IMR-90 (cell line): ENCODE measurements around the gene SPECC1L. TPM values are rescaled to one million over a fixed set of nuclear protein-coding genes. Genes with fewer than 3 reads are reported as not detected.

Source experiments
- ATAC-seq: fragments of 200-7000 bp; cut with Tn5 transposase; 2 replicates; pipeline ENCODE4 v1.9.1; 2020; ENCODE audit warnings: low read depth, mild to moderate bottlenecking, moderate library complexity
- BruUV-seq: library from RNA; stranded (reverse); fragments of 400-500 nt; replicated peaks from 2 replicates; lab custom pipeline; 2021; lab: Mats Ljungman, UMichigan
- CTCF ChIA-PET: fragments of 300-600 bp; formaldehyde crosslinking; extraction: SDS; loops from one replicate; lab custom pipeline; 2021; ENCODE audit warnings: antibody characterized with exemption; lab: Yijun Ruan, JAX
- POLR2A ChIA-PET: fragments of 300-600 bp; sonication (Branson Sonifier 250); formaldehyde crosslinking; loops from one replicate; lab custom pipeline; 2022; ENCODE audit warnings: antibody characterized with exemption; ENCODE audit not compliant: unreplicated experiment; lab: Charles Lee
- DNase-seq: peaks from one replicate; pipeline ENCODE4 v3.0.0; 2013
- H2AFZ ChIP-seq: replicated peaks from 2 replicates; pipeline ENCODE3; 2013; ENCODE audit warnings: low read length, mild to moderate bottlenecking; ENCODE audit not compliant: poor library complexity
- H2AK5ac ChIP-seq: 2 replicates; pipeline ENCODE4 v1.6.1; 2013; ENCODE audit warnings: low read depth, low read length, inconsistent platforms
- H2AK9ac ChIP-seq: replicated peaks from 2 replicates; pipeline ENCODE3; 2013; ENCODE audit warnings: mild to moderate bottlenecking, low read depth, low read length, moderate library complexity; ENCODE audit not compliant: poor library complexity
- H2BK120ac ChIP-seq: 2 replicates; pipeline ENCODE4 v1.6.1; 2013; ENCODE audit warnings: low read depth, low read length, inconsistent platforms
- H2BK15ac ChIP-seq: 3 replicates; pipeline ENCODE4 v1.6.1; 2013; ENCODE audit warnings: low read depth, low read length, inconsistent platforms
- H2BK20ac ChIP-seq: 2 replicates; pipeline ENCODE4 v1.6.1; 2013; ENCODE audit warnings: low read depth, mild to moderate bottlenecking, inconsistent platforms, low read length, moderate library complexity
- H2BK5ac ChIP-seq: 2 replicates; pipeline ENCODE4 v1.6.1; 2013; ENCODE audit warnings: mild to moderate bottlenecking, low read depth, low read length, inconsistent platforms; ENCODE audit not compliant: poor library complexity, severe bottlenecking
- H3K14ac ChIP-seq: replicated peaks from 2 replicates; pipeline ENCODE4 v1.6.1; 2013; ENCODE audit warnings: low read depth, low read length, inconsistent platforms
- H3K18ac ChIP-seq: 2 replicates; pipeline ENCODE4 v1.6.1; 2013; ENCODE audit warnings: low read depth, low read length, control low read depth
- H3K23ac ChIP-seq: 2 replicates; pipeline ENCODE4 v1.6.1; 2013; ENCODE audit warnings: low read depth, low read length, inconsistent platforms
- H3K27ac ChIP-seq: 2 replicates; pipeline ENCODE4 v1.5.1; 2013; ENCODE audit warnings: mild to moderate bottlenecking, control low read depth, low read length; ENCODE audit not compliant: insufficient read depth
- H3K27me3 ChIP-seq: 2 replicates; pipeline ENCODE4 v1.6.1; 2013; ENCODE audit warnings: low read length; ENCODE audit not compliant: control insufficient read depth, insufficient read depth
- H3K36me3 ChIP-seq: 2 replicates; pipeline ENCODE4 v1.6.1; 2013; ENCODE audit warnings: low read length, mixed read lengths; ENCODE audit not compliant: control insufficient read depth, insufficient read depth
- H3K4ac ChIP-seq: 2 replicates; pipeline ENCODE4 v1.6.1; 2013; ENCODE audit warnings: low read depth, low read length, inconsistent platforms
- H3K4me1 ChIP-seq: 2 replicates; pipeline ENCODE4 v1.6.1; 2013; ENCODE audit warnings: low read length, mixed read lengths; ENCODE audit not compliant: control insufficient read depth, insufficient read depth
- H3K4me2 ChIP-seq: 2 replicates; pipeline ENCODE4 v1.6.1; 2013; ENCODE audit warnings: low read depth, mild to moderate bottlenecking, control low read depth, low read length, moderate library complexity
- H3K4me3 ChIP-seq: 2 replicates; pipeline ENCODE4 v1.5.1; 2013; ENCODE audit warnings: low read depth, mild to moderate bottlenecking, control low read depth, low read length, moderate library complexity; ENCODE audit not compliant: insufficient read depth
- H3K56ac ChIP-seq: 2 replicates; pipeline ENCODE4 v1.6.1; 2013; ENCODE audit warnings: low read length, inconsistent platforms; ENCODE audit not compliant: insufficient read depth; ENCODE audit errors: extremely low read depth
- H3K79me1 ChIP-seq, 2 experiments: 2 replicates each; pipeline ENCODE4 v1.6.1; 2013; ENCODE audit warnings: low read length in 2 of 2, inconsistent platforms in 1 of 2, low read depth in 1 of 2
- H3K9ac ChIP-seq: 2 replicates; pipeline ENCODE4 v1.6.1; 2013; ENCODE audit warnings: low read depth, low read length, control low read depth
- H3K9me1 ChIP-seq: 2 replicates; pipeline ENCODE4 v1.6.1; 2013; ENCODE audit warnings: low read length, inconsistent platforms; ENCODE audit not compliant: insufficient read depth
- H3K9me3 ChIP-seq: 2 replicates; pipeline ENCODE4 v1.6.1; 2013; ENCODE audit warnings: low read length; ENCODE audit not compliant: control insufficient read depth, insufficient read depth
- H4K20me1 ChIP-seq: 2 replicates; pipeline ENCODE4 v1.6.1; 2013; ENCODE audit warnings: low read length, inconsistent platforms; ENCODE audit not compliant: insufficient read depth
- H4K5ac ChIP-seq: 2 replicates; pipeline ENCODE4 v1.6.1; 2013; ENCODE audit warnings: mild to moderate bottlenecking, low read depth, low read length, control low read depth
- H4K8ac ChIP-seq, 2 experiments: 2 replicates each; pipeline ENCODE4 v1.6.1; 2013; ENCODE audit warnings: low read depth in 2 of 2, low read length in 2 of 2, control low read depth in 1 of 2, inconsistent platforms in 1 of 2
- H4K91ac ChIP-seq: 2 replicates; pipeline ENCODE4 v1.6.1; 2013; ENCODE audit warnings: low read depth, low read length, inconsistent platforms; ENCODE audit not compliant: insufficient read depth
- FOS ChIP-seq: fragments of 150-350 bp; IDR thresholded peaks from 2 replicates; pipeline ENCODE4 v1.6.1; 2016; ENCODE audit warnings: low read depth, low read length
- MAFK ChIP-seq: IDR thresholded peaks from 2 replicates; pipeline ENCODE4 v1.6.1; 2012; ENCODE audit warnings: low read depth, low read length, improper control_type of control experiment
- WGBS, 2 experiments: methylation state at CpG; one replicate each; pipeline versions ENCODE4 v1.1.5 to v1.1.7; 2013; ENCODE audit warnings: missing lambda C conversion rate in 2 of 2; ENCODE audit not compliant: insufficient read length in 1 of 2; ENCODE audit errors: extremely low coverage in 2 of 2; 5-methylcytosine and 5-hydroxymethylcytosine counted together
- dilution Hi-C: fragments of 300-500 bp; cut with HindIII; formaldehyde crosslinking; loops from one replicate; pipeline ENCODE4 v1.14.3; 2018; ENCODE audit warnings: low sequenced_read_pairs; ENCODE audit not compliant: unreplicated experiment
- in situ Hi-C: fragments of 300-500 bp; cut with MboI; formaldehyde crosslinking; loops from 3 replicates; pipeline ENCODE4 v1.14.3; 2019; ENCODE audit warnings: low sequenced_read_pairs, inconsistent platforms, mixed read lengths
- intact Hi-C: fragments of 100-400 bp; cut with micrococcal nuclease; formaldehyde crosslinking; loops from 2 replicates; pipeline ENCODE4 v1.10.0; 2022
- polyA plus RNA-seq, 3 experiments: library from polyadenylated mRNA; depleted of rRNA; stranded (reverse); fragments of >200 nt; gene quantifications; 2 replicates each; pipeline ENCODE4 v1.2.3, GENCODE V29; 2012; ENCODE audit warnings: low replicate concordance in 1 of 3
- total RNA-seq: library from RNA; depleted of rRNA; stranded (reverse); fragments of >200 nt; gene quantifications from 2 replicates; pipeline ENCODE4 v1.2.3, GENCODE V29; 2012

The SPECC1L gene
- total and polyA plus RNA-seq, 2 of the 4 experiments (the other 2 are of a cell fraction) = 18.7 to 44.1 TPM

DNA sequence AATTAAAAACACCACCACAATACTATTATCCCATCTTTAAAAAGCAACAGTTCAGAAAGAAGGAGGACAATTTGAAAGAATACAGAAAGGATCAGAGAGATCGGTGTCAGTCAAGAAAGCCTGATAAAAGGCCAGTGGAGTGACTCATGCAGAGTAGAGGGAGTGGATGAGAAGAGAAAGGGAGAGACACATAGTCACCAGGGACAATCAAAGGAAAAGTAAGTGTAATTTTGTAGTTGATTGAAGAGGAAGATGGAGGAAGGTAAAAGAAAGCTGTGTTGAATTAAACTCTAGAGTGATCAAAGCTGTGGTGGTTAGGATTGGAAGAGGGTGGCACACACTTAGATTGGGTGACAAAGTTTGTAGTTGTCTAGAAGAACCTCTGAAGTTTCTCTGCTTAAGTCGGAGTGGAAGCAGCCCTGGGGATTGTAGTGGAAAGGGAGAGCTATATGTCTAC is 14.1 kb downstream of the SPECC1L start:
- Histone ChIP-seq H2BK120ac (0 out of 2 replicates have a peak overlapping the region, but pooled peaks have one; percentile 10), H3K9me1 (peaks cover 6% of the 10 kb centered on the region), H4K20me1 (peaks cover 26% of the 10 kb centered on the region), H3K27ac (no peak overlapping the region), H3K23ac (peak overlapping the region; percentile 66; the same call in 1 of the 2 replicates), H3K79me1 (peaks cover 13 to 53% of the 10 kb centered on the region in 2 experiments), H2AFZ (no peak overlapping the region), H2BK5ac (no peak overlapping the region), H2BK20ac (peak overlapping the region; percentile 15; the same call in 1 of the 2 replicates), H3K9me3 (no peaks in the 10 kb centered on the region), H3K4me3 (no peak overlapping the region), H3K14ac (peak overlapping the region; percentile 0; the same call in 1 of the 2 replicates), H2BK15ac (0 out of 3 replicates have a peak overlapping the region, but pooled peaks have one; percentile 11), H2AK9ac (no peak overlapping the region), H3K36me3 (no peaks in the 10 kb centered on the region; the same call in 1 of the 2 replicates), H4K91ac (0 out of 2 replicates have a peak overlapping the region, but pooled peaks have one; percentile 5), H3K4ac (peak overlapping the region; percentile 1; the same call in 1 of the 2 replicates), H3K27me3 (no peaks in the 10 kb centered on the region), H3K56ac (no peak overlapping the region), H3K9ac (peak overlapping the region; percentile 30; the same call in 1 of the 2 replicates), H4K8ac (peak overlapping the region in 1 of 2 experiments; percentile 6; a peak in 1 of 4 replicates), H3K4me1 (peaks cover 9% of the 10 kb centered on the region), H3K18ac (peak overlapping the region; percentile 46; the same call in 1 of the 2 replicates), H2AK5ac (no peak overlapping the region), H4K5ac (no peak overlapping the region; the same call in 1 of the 2 replicates), H3K4me2 (peak overlapping the region; percentile 72; the same call in 1 of the 2 replicates)
- dilution Hi-C loops = no loop called here
- intact Hi-C loops = no loop called here
- ChIA-PET CTCF (no interaction called here), POLR2A (no interaction called here)
- peak; percentile 36; the same call in 1 of the 2 replicates for ATAC-seq
- in situ Hi-C loops = no loop called here
- WGBS, 2 experiments = no CpG with 5 or more reads among the region's 2 CpGs
- BruUV-seq = no TSS peak
- DNase-seq = peak; percentile 53
- TF ChIP-seq FOS = peak; percentile 30; the same call in 1 of the 2 replicates
- TF ChIP-seq MAFK = no peak
